GM21447 (cell line): ENCODE results near the gene FAM151A.
A peak's percentile ranks its signal among the peaks of the same experiment; 100 is the strongest.

Source experiments
- ATAC-seq: cut with Tn5 transposase; IDR thresholded peaks from one replicate; pipeline ENCODE4 v1.9.1; 2021; ENCODE audit not compliant: unreplicated experiment

Gene FAM151A

DNA sequence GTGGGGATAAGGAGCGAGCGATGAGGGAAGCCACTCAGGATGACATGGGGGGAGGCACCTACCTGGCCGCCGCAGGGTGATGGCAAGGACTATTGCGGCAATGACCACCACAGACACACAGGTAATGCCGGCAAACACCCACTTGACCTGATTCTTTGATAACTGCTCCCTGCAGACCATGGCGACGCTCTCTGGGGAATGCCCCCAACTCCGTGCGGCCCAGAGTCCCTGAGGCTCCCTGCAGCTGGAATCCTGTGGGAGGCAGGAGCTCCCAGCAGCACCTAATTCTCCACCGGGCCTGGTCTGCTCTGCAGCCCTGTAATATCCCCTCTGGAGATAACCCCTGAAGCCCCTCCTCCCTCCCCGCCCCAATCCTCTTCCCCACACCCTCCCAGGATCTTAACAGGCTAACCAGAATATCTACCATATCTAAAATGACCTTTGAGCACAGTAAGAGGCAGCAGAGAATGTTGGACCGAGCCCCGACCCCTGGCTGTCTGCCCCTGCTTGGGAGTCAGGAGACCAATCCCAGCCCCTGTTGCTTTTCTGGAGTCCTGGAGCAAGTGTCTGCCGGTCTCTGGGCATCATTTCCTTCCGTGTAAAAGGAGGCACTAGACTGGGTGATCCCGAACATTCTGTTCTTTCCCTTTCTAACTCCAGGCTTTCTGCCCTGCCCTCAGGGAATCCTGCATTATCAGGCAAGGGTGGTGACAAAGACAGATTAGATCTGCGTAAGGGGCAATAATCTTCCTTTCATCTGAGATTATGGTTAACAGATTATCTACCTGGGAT is at the start of gene FAM151A:
FAM151A (minus strand) TSS at position 310 of the 792 bp plus-strand sequence; CDS start at position 180, 130 bp downstream.
- ATAC-seq, result no peak

GRCh38 chr1:54671985-54672608 is 48.8 kb upstream of the FAM151A start:
- ATAC-seq, result peak; percentile 80

DNA sequence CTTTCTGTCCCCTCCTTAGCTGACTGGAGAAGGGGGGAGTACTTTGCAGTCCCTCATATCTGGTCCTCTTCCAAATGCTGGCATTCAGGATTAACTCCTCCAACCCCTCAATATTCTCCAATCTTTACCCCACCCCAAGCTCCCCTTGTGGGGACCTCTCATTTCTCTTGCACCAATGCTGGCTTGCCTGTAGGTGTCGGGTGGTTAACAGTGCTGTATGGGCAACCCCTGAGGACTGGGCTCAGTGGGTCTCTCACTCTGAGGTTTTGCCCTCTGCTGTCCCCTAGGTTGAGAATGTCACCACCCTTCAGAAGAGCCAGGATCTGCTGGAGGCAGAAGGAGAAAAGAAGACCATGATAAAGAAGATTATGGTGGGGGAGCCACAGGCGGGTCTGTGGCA is 45.2 kb upstream of the FAM151A start:
- ATAC-seq, result no peak

DNA sequence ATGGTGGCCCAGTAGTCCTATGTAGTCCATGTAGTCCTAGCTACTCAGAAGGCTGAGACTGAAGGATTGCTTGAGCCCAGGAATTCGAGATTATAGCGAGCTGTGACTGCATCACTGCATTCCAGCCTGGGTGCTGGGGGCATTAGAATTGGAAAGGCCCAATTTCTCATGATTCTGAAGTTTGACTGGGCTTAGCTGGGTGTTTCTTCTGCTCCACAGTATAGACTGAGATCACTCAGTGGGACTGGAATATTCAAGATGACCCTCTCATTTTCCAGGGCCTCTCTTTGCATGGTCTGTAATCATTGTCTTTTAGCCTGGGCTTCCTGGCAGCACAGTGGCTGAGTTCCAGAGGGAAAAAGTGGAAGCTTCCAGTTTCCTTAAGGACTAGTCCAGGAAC is 44.5 kb upstream of the FAM151A start:
- no peak for ATAC-seq

DNA sequence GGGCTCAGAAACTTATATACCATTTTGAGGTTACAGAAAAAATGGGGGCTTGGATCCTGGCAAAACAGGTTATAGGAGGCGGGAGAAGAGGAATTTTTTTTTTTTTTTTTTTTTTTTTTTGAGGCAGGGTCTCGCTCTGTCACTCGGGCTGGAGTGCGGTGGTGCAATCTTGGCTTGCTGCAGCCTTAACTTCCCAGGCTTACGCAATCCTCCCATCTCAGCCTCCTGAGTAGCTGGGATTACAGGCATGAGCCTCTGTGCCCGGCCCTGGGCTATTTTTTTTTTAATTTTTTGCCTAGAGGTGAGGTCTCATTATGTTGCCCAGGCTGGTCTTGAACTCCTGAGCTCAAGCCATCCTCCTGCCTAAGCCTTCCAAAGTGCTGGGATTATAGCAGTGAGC is 43.0 kb upstream of the FAM151A start:
- no peak for ATAC-seq

DNA sequence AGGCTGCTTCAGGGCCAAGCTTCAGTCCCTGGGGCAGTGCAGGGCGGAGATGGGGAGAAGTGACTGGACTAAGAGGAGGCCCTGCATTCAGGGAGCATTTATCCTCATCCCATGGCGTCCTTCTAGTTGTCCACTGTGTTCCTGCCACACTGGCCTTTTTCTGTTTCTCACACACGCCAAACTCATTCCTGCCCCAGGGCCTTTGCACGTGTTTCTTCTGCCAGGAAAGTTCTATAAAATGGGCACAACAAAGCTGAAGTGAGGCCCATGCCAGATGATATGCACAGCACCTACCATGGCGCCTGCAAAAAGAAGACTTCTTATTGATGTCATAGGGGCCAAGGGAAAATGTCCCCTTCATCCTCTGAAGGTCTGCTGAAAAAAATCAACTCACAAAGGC is 42.5 kb upstream of the FAM151A start:
- ATAC-seq, result no peak

- ATAC-seq, result no peak
Observed at GRCh38 chr1:54664364-54664763, 41.0 kb upstream of the FAM151A start.

- no peak for ATAC-seq
Observed at GRCh38 chr1:54663725-54664124, 40.4 kb upstream of the FAM151A start.

DNA sequence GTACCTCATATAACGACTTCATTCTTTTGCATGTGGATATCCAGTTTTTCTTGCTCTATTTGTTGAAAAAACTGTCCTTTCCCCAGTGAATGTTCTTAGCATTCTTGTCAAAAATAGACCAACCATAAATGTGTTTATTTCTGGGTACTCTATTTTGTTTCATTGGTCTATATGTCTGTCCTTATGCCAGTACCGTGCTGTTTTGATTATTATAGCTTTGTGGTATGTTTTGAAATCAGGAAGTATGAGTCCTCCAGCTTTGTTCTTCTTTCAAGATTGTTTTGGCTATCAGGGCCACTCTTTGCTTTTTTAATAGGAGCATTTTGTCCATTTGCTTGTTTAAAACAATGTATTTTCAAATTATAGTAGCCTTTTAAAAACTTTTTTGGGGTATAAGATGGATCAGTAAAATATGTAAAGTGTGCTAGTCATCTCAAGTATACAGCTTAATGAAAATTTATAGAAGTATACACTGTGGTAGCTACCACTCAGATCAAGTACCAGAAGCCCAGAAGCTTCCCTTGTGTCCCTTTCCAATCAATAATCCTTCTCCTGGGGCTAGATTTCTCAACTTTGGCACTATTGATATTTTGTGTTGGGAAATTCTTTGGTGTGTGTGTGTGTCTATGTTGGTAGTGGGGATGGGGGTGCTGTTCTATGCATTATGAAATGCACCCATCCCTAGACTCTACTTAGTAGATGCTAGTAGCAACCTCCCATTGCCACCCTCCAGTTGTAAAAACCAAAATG is 35.0 kb upstream of the FAM151A start:
- ATAC-seq, result no peak

DNA sequence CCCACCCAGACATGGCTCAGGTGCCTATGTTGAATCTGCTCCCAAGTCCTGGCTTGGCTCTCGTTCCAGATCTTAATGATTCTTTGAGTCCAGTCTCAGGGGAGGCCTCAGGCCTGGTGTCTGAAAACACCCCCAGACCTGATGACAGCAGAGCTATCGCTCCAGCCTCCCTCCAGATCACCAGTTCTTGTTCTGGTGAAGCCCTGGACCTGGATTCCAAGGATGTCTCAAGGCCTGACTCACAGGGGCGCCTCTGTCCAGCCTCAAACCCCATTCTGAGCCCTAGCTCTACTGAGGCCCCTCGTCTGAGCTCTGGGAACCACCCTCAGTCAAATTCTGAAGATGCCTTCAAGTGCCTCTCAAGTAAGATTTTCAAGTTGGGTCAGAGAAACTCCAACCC is 29.7 kb upstream of the FAM151A start:
- ATAC-seq, result no peak

DNA sequence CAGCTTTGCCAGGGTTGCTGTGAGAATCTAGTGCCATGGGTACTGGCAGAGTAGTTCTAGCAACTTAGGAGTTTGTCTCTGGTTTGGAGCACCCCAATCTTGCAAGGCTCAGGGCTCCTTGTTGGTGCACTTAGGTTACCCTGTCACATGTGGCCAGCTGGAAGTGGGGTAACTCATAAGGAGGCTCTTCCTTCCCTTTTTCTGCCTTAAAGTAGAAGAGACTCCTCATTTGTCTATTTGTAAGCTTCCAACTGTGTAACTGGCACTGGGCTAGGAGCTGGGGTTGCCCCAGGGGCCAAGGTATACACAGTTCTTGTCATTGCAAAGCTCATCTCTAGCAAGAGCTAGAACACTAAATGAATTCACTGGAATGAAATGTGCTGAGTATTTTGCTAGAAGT is 28.8 kb upstream of the FAM151A start:
- ATAC-seq, result no peak

GRCh38 chr1:54651608-54652007 is 28.3 kb upstream of the FAM151A start:
- no peak for ATAC-seq

DNA sequence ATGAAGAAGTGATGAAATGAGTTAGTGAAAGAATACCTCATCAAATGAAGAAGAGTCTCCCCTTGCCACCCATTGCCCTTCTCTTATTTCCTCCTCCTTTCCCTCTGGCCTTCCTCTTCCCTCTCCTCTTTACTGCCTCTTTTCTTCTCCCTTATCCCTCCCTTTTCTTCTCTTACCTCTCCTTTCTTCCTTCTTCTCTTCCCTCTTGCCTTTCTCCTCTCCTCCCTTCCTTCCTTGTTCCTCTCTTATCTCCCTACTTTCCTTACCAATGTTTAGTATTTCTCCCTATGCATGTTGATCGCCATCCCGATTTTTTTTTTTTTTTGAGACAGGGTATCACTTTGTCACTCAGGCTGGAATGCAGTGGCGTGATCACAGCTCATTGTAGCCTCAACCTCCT is 27.1 kb upstream of the FAM151A start:
- no peak for ATAC-seq

- ATAC-seq, result no peak
Observed at GRCh38 chr1:54649921-54650320, 26.6 kb upstream of the FAM151A start.

GRCh38 chr1:54649130-54649898 is 26.0 kb upstream of the FAM151A start:
- no peak for ATAC-seq

- no peak for ATAC-seq
Observed at GRCh38 chr1:54645806-54646676, 22.7 kb upstream of the FAM151A start.

- ATAC-seq, result no peak
Observed at GRCh38 chr1:54643736-54644135, 20.4 kb upstream of the FAM151A start.

GRCh38 chr1:54640863-54641836 is 17.8 kb upstream of the FAM151A start, which contains the start of gene MROH7:
Gene MROH7 (plus strand): TSS chr1:54641786. CDS start chr1:54652927, 11,141 bp downstream.
- ATAC-seq, result no peak

DNA sequence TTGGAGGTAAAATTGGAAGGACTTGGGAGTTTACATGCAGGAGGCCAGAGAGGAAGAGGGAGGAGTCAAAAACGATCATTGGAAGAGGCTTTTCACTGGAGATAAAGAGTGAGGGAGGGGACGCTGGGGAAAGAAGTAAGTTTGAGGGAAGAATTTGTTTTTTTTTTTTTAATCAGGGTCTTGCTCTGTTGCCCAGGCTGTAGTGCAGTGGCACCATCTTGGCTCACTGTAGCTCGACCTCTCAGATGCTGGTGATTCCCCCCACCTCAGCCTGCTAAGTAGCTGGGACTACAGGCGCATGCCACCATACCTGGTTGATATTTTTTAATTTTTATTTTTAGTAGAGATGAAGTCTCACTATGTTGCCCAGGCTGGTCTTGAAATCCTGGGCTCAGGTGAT is 17.0 kb upstream of the FAM151A start:
- ATAC-seq, result no peak
